Measurements from ENCODE around the gene PDE4D. TPM values are rescaled to one million over a fixed set of nuclear protein-coding genes. Genes with fewer than 3 reads are reported as not detected.

The PDE4D gene
- total and polyA plus RNA-seq, 10 of the 15 experiments (the other 5 are each of a cell fraction or from before 2014, with no cell fraction given), result 0.87 to 4.1 (median 2.2) TPM

- TF ChIP-seq ATF3 (IDR thresholded peaks at IDR 0.05; ENCODE audit: borderline replicate concordance, extremely low read depth, low read depth, low read length), result no peak
Observed at GRCh38 chr5:59795141-59795540, 98.4 kb downstream of the PDE4D start (continued).

- no peaks in the 10 kb centered on the region for H3K36me3 ChIP-seq (ENCODE audit: control insufficient read depth in 2 of 2, insufficient read depth in 2 of 2, low read length in 1 of 2)
- H3K4me3 ChIP-seq, result no peak overlapping the region
- H3K79me2 ChIP-seq (ENCODE audit: control insufficient read depth, insufficient read depth, low read length), result no peaks in the 10 kb centered on the region
- intact Hi-C loops (cut with micrococcal nuclease; ENCODE audit: unreplicated experiment), result no loop called here
- no peak overlapping the region for H2AFZ ChIP-seq (ENCODE audit: control insufficient read depth, low read depth, low read length)
- H3K27me3 ChIP-seq (replicated peaks in 1 of 2; ENCODE audit: control insufficient read depth in 2 of 2, insufficient read depth in 2 of 2, low read length in 1 of 2), result no peaks in the 10 kb centered on the region
- POLR2A ChIA-PET, result no interaction called here
- FAIRE-seq (no peak), DNase-seq (ENCODE audit: low read depth, low spot score) (no peak), ATAC-seq (no peak)
- BruUV-seq (replicated peaks), result no TSS peak
- no peak overlapping the region for H3K9ac ChIP-seq (ENCODE audit: control insufficient read depth, insufficient read depth, low read length)
- no peaks in the 10 kb centered on the region for H3K4me1 ChIP-seq (ENCODE audit: control insufficient read depth, insufficient read depth, low read length)
- no peaks in the 10 kb centered on the region for H4K20me1 ChIP-seq (ENCODE audit: control insufficient read depth, insufficient read depth)
- no peaks in the 10 kb centered on the region for H3K9me3 ChIP-seq (replicated peaks; ENCODE audit: control insufficient read depth, insufficient read depth, low read length)
- TF ChIP-seq HSF1 (IDR thresholded peaks at IDR 0.05; ENCODE audit: low read depth, low read length) (no peak), RB1 (IDR thresholded peaks at IDR 0.05; ENCODE audit: borderline replicate concordance) (no peak)
- CTCF ChIA-PET, result interaction anchor here (0.6 kb wide), 1 partner anchor 16 kb away, joined by 3 read pairs; no protein-coding TSS in a partner anchor
- in situ Hi-C loops (cut with MboI), result loop anchor here (10.0 kb wide), 1 partner anchor 608 kb away; no protein-coding TSS in a partner anchor
- SMC1A ChIA-PET (ENCODE audit: uncharacterized antibody, unreplicated experiment), result interaction anchor here (0.9 kb wide), 1 partner anchor 16 kb away, joined by 4 read pairs; no protein-coding TSS in a partner anchor
- no peak overlapping the region for H3K27ac ChIP-seq (ENCODE audit: control insufficient read depth, insufficient read depth)
- RAD21 ChIA-PET (ENCODE audit: unreplicated experiment), result no interaction called here
- H3K4me2 ChIP-seq (ENCODE audit: control insufficient read depth, insufficient read depth), result no peak overlapping the region
- WGBS (ENCODE audit: insufficient coverage, insufficient replicate concordance, low lambda C conversion rate, missing lambda C conversion rate), result 51% methylated on average over 6 of the region's 6 CpGs
Observed at GRCh38 chr5:59792983-59793585, 100.4 kb downstream of the PDE4D start.

All from GM12878 (cell line).